ENCODE measurements around the gene RAC2.

GRCh38 chr22:37213218-37213855, 30.7 kb downstream of the RAC2 start:
- TF ChIP-seq CTCF (IDR thresholded peaks at IDR 0.05; ENCODE audit: low read length) = no peak
- no peak for TF ChIP-seq EZH2 (IDR thresholded peaks at IDR 0.05; ENCODE audit: borderline replicate concordance, low read length)
